ENCODE measurements around the gene CMIP. TPM values are rescaled to one million over a fixed set of nuclear protein-coding genes. Genes with fewer than 3 reads are reported as not detected.

The CMIP gene
- total and polyA plus RNA-seq, 7 donors = 11.0 to 60.3 (median 20.4) TPM

GRCh38 chr16:81597079-81597658 is 152.6 kb downstream of the CMIP start:
- WGBS, 2 donors = 75 to 89% methylated on average over 5 of the region's 5 CpGs
- Histone ChIP-seq H3K27ac (no peak overlapping the region), H3K9me3 (no peaks in the 10 kb centered on the region), H3K4me1 (peaks cover 0 to 31% (median 30%) of the 10 kb centered on the region in 4 donors), H3K36me3 (no peaks in the 10 kb centered on the region), H3K27me3 (no peaks in the 10 kb centered on the region), H3K4me3 (no peak overlapping the region)
- no peak for TF ChIP-seq POLR2A (IDR thresholded peaks at IDR 0.05)
- no peak for TF ChIP-seq POLR2AphosphoS5 (IDR thresholded peaks at IDR 0.05)
- no peak for TF ChIP-seq EP300 (IDR thresholded peaks at IDR 0.05)
- TF ChIP-seq, protein P1, sequence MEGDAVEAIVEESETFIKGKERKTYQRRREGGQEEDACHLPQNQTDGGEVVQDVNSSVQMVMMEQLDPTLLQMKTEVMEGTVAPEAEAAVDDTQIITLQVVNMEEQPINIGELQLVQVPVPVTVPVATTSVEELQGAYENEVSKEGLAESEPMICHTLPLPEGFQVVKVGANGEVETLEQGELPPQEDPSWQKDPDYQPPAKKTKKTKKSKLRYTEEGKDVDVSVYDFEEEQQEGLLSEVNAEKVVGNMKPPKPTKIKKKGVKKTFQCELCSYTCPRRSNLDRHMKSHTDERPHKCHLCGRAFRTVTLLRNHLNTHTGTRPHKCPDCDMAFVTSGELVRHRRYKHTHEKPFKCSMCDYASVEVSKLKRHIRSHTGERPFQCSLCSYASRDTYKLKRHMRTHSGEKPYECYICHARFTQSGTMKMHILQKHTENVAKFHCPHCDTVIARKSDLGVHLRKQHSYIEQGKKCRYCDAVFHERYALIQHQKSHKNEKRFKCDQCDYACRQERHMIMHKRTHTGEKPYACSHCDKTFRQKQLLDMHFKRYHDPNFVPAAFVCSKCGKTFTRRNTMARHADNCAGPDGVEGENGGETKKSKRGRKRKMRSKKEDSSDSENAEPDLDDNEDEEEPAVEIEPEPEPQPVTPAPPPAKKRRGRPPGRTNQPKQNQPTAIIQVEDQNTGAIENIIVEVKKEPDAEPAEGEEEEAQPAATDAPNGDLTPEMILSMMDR (IDR thresholded peaks at IDR 0.05) = no peak
- intact Hi-C loops (cut with DNase I) = no loop called here
- DNase-seq = no peak

- Histone ChIP-seq H3K4me1 (peaks cover 0 to 34% (median 33%) of the 10 kb centered on the region in 4 donors), H3K27me3 (no peaks in the 10 kb centered on the region), H3K36me3 (no peaks in the 10 kb centered on the region), H3K9me3 (no peaks in the 10 kb centered on the region), H3K27ac (no peak overlapping the region), H3K4me3 (no peak overlapping the region)
- WGBS, 2 donors = 95% methylated on average over 12 of the region's 12 CpGs
- TF ChIP-seq, protein P1 (IDR thresholded peaks at IDR 0.05) = no peak
- TF ChIP-seq POLR2AphosphoS5 (IDR thresholded peaks at IDR 0.05) = no peak
- TF ChIP-seq EP300 (IDR thresholded peaks at IDR 0.05) = no peak
- TF ChIP-seq POLR2A (IDR thresholded peaks at IDR 0.05) = no peak
- intact Hi-C loops (cut with DNase I) = no loop called here
- no peak for DNase-seq
These were observed 153.5 kb downstream of the CMIP start for GRCh38 chr16:81598083-81598482.

- intact Hi-C loops (cut with DNase I) = no loop called here
- no peak overlapping the region for H3K4me3 ChIP-seq
- H3K27me3 ChIP-seq = no peaks in the 10 kb centered on the region
- H3K9me3 ChIP-seq = no peaks in the 10 kb centered on the region
- no peak for DNase-seq
- WGBS, 2 donors = 83 to 88% methylated on average over 11 of the region's 11 CpGs
- no peak overlapping the region for H3K27ac ChIP-seq
- TF ChIP-seq POLR2A (IDR thresholded peaks at IDR 0.05) (no peak), EP300 (IDR thresholded peaks at IDR 0.05) (no peak), POLR2AphosphoS5 (IDR thresholded peaks at IDR 0.05) (no peak)
- TF ChIP-seq, protein P1 (IDR thresholded peaks at IDR 0.05) = no peak
- no peaks in the 10 kb centered on the region for H3K36me3 ChIP-seq
- H3K4me1 ChIP-seq = peaks cover 0 to 33% (median 32%) of the 10 kb centered on the region in 4 donors
These were observed 154.6 kb downstream of the CMIP start for GRCh38 chr16:81599034-81599744.

- Histone ChIP-seq H3K9me3 (no peaks in the 10 kb centered on the region), H3K36me3 (no peaks in the 10 kb centered on the region), H3K4me1 (peaks cover 0 to 41% (median 32%) of the 10 kb centered on the region in 4 donors), H3K27ac (peak overlapping the region in 2 of 4 donors; percentile 50 to 57), H3K27me3 (no peaks in the 10 kb centered on the region), H3K4me3 (no peak overlapping the region)
- no peak for DNase-seq
- intact Hi-C loops (cut with DNase I) = no loop called here
- 86 to 88% methylated on average over 5 of the region's 5 CpGs for WGBS, 2 donors
- TF ChIP-seq EP300 (IDR thresholded peaks at IDR 0.05) = no peak
- no peak for TF ChIP-seq POLR2A (IDR thresholded peaks at IDR 0.05)
- TF ChIP-seq, protein P1 (IDR thresholded peaks at IDR 0.05) = no peak
- peak in 3 of 4 donors; percentile 33 to 80 (median 72) for TF ChIP-seq POLR2AphosphoS5 (IDR thresholded peaks at IDR 0.05)
These were observed 155.7 kb downstream of the CMIP start for GRCh38 chr16:81600275-81600674.

Measured in sigmoid colon (tissue), 7 donors.